Measurements from ENCODE around the gene TPI1. TPM values are rescaled to one million over a fixed set of nuclear protein-coding genes. Genes with fewer than 3 reads are reported as not detected.

TPI1 gene
- total RNA-seq, result 569 and 954 TPM in 2 replicates

GRCh38 chr12:6867413-6868210 lies at the start of gene TPI1:
TSS of gene TPI1 (plus strand) at chr12:6867531. CDS start at chr12:6867567, 36 bp downstream.

GRCh38 chr12:6821591-6822425 lies 45.5 kb upstream of the TPI1 start, which contains the start of gene GPR162:
TSS of gene GPR162 (plus strand) at chr12:6821821. CDS start at chr12:6823899, 2,078 bp downstream.

DNA sequence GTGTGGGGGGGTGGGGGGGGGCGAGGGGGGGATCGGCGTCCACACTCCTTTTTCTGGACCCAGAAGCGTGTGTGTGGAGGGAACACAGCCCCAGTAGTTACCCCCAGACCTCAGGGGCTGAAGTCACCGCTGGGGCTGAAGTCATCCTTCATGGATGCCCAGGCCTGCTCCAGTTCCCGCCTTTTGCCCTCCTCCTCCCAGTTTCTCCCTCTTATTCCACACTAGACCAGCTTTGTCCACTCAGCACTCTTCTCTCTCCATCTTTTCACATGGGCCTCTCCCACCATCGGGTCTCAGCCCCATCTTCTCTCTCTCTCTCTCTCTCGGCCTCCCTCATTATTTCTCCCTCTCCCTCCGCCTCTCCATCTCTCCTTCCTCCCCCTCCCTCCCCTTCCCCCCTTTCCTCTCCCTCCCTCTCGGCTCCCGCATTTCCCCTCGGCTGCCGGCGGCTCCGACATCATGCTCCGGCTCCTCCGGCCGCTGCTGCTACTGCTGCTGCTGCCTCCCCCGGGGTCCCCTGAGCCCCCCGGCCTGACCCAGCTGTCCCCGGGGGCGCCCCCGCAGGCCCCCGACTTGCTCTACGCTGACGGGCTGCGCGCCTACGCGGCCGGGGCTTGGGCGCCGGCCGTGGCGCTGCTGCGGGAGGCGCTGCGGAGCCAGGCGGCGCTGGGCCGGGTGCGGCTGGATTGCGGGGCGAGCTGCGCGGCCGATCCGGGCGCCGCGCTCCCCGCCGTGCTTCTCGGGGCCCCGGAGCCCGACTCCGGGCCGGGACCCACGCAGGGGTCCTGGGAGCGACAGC lies 39.1 kb upstream of the TPI1 start, which contains the start of gene P3H3:
Gene P3H3 (plus strand): TSS at position 426 of the 799 bp plus-strand sequence. CDS start 34 bp downstream, at position 460.

GRCh38 chr12:6840761-6841515 lies 26.4 kb upstream of the TPI1 start, which contains the start of gene GNB3:
TSS of gene GNB3 (plus strand) at chr12:6840925. CDS start at chr12:6841288, 363 bp downstream.

DNA sequence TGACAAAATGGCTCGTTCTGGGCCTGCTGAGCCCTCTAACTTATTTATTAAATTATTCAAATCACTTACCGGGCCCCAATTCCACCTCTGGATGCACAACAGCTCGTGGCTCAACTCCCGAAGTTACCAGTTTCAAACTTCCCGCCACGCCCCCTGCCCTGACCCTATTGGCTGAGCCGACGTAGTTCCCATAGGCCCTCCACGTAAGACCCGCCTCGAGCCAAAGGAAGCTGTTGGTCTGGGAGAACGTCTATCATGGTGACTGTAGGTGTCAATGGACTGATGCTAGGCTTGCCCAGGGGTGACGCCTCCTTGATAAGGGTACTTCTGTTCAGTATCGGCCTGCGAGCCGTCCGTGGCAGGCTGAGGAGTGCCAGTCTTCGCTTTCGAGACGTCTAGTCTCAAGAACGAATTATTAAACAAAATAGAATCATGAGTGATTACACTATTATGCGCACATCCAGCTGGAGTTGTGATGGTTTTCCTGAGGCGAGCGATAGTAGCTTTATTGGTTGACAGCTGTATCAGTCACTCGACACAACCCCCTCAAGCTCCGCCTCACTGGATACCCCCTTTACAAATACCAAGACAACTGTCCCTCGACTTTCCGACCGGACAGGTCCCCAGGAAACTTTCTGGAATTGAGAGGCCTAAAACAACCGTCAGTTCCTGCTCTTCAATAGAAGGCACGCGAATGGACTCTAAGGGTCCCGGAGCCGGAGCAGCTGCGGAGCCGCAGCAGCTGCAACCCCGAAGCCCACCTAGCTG lies 16.0 kb upstream of the TPI1 start, which contains the start of gene CDCA3:
Gene CDCA3 (minus strand): TSS at position 134 of the 768 bp plus-strand sequence. CDS start 334 bp downstream, outside the sequence.

GRCh38 chr12:6851921-6852650 lies 15.2 kb upstream of the TPI1 start, which contains the start of gene USP5:
TSS of gene USP5 (plus strand) at chr12:6852150. CDS start at chr12:6852180, 30 bp downstream.

DNA sequence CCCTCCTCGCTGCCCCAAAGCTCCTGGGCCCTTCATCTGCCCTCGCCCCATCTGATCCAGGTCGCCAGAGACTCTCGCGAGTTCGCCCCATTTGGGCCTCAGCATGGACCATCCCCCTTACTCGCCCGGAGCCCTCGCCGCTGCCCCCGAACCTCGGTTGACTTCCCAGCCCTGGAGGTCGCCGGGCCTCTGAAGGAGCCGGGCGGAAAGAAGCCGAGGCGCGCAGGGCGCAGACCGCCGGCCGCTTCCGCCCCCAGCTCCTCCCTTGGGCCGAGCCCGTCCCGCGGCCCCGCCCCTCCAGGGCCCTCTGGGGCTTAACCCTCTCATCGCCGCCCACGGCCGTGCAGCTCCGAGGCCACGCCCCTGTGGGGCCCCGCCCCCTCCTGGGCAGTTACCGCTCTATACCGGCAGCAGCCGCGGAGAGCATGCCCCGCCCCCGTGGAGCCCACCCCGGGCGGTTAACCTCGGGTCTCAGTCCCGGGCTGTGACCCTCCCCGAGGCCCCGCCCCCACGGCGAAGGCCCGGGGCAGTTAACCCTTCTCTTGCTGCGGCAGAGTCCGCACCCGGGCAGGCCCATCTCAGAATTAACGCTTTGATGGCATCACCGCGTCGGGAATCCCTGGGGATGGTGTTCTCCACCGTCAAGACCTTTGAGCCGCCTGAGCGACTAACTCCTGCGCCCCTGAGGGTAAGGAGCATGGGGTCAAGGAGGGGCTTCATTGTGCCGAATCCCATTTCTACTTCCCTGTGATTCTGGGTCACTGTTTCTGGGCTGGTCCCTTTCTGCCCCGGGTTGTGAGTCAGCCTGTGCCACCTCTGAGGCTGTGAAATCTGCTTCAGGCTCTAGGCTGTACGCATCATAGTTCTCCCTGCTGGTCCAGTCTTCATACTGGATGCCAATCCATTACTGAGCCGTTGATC lies 6.0 kb downstream of the TPI1 start, which contains the start of gene SPSB2:
Gene SPSB2 (minus strand): TSS at position 210 of the 921 bp plus-strand sequence. CDS start 402 bp downstream, outside the sequence.

DNA sequence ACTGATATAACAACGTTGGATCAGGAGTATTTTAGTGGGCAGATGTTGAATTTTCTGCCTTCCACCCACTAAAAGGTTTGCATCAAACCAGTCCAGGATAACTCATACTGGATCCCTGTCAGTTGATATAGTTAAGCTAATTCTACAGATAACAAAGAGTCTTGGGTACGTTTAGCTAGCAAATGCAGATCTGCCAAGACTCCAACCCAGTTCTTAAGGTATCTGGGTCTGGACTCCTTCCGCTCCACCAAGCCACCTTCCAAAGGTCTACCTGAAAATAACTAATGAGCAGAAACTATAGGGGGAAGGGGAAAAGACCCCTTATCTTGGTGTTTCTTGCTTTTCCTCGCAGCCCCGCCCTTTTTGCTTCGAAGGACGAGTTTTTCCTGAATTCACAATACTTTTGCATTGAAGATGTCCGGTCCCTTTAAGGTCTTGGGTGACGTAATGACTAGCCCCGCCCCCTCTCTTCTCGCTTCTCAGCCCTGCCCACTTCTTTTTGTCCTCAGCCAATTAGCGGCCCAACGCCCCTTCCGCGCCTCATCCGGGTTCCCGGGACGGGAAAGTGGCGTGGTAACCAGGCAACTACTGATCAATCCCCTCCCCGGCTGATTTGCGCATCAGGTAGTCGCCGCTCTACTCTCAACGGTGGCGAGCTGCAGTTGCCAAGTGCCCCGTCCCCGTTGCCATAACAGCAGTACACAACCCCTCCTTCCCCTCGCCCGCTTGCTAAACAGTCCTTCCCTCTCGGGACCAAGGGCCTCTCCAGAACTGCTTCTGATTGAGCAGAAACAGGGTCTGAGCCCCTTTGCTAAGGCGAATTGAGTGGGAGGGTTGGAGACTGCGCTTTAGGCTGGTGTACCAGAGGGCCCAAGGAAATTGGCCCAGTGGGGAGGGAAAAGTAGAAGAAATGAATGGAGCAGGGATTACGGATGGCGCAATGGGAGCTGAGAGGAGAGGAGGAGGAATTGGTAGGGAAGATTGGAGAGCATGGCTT lies 37.2 kb downstream of the TPI1 start, which contains the start of gene LRRC23:
Gene LRRC23 (plus strand): TSS at position 543 of the 997 bp plus-strand sequence. CDS start 812 bp downstream, outside the sequence.

GRCh38 chr12:6914246-6914946 lies 47.1 kb downstream of the TPI1 start, which contains the start of gene ENO2:
TSS of gene ENO2 (plus strand) at chr12:6914580. CDS start at chr12:6915833, 1,253 bp downstream.

Other genes starting within 250 kb of the TPI1 start
- 2.1 and 3.0 TPM in 2 replicates for gene LPAR5, start 231.6 kb upstream of the TPI1 start, total RNA-seq
- gene ACRBP, start 220.1 kb upstream of the TPI1 start, total RNA-seq, result 0.49 and 8.7 TPM in 2 replicates
- gene ING4, start 204.4 kb upstream of the TPI1 start, total RNA-seq, result 14.5 and 50.5 TPM in 2 replicates
- gene ZNF384, start 178.2 kb upstream of the TPI1 start, total RNA-seq, result 28.8 and 35.1 TPM in 2 replicates
- 0.16 and 2.9 TPM in 2 replicates for gene PIANP, start 166.7 kb upstream of the TPI1 start, total RNA-seq
- gene COPS7A, start 143.5 kb upstream of the TPI1 start, total RNA-seq, result 68.1 and 78.1 TPM in 2 replicates
- 231 and 260 TPM in 2 replicates for gene MLF2, start 114.4 kb upstream of the TPI1 start, total RNA-seq
- 115 and 146 TPM in 2 replicates for gene PTMS, start 101.2 kb upstream of the TPI1 start, total RNA-seq
- under 0.01 and 0.13 TPM in 2 replicates for gene LAG3, start 95.0 kb upstream of the TPI1 start, total RNA-seq
- 0.33 and 1.3 TPM in 2 replicates for gene CD4, start 78.0 kb upstream of the TPI1 start, total RNA-seq
- 0.33 and 3.7 TPM in 2 replicates for gene GPR162, start 45.7 kb upstream of the TPI1 start, total RNA-seq
- gene P3H3, start 39.1 kb upstream of the TPI1 start, total RNA-seq, result 46.9 and 49.6 TPM in 2 replicates
- 0.51 and 1.5 TPM in 2 replicates for gene GNB3, start 26.6 kb upstream of the TPI1 start, total RNA-seq
- gene CDCA3, start 16.2 kb upstream of the TPI1 start, total RNA-seq, result 7.2 and 171 TPM in 2 replicates
- 62.2 and 84.6 TPM in 2 replicates for gene USP5, start 15.4 kb upstream of the TPI1 start, total RNA-seq
- 13.9 and 18.4 TPM in 2 replicates for gene SPSB2, start 5.8 kb downstream of the TPI1 start, total RNA-seq
- 7.5 and 11.8 TPM in 2 replicates for gene LRRC23, start 37.3 kb downstream of the TPI1 start, total RNA-seq
- 16.0 and 17.5 TPM in 2 replicates for gene ENO2, start 47.0 kb downstream of the TPI1 start, total RNA-seq
- gene ATN1, start 60.4 kb downstream of the TPI1 start, total RNA-seq, result 34.4 and 55.0 TPM in 2 replicates
- not detected in 2 replicates for gene RNU7-1, start 76.3 kb downstream of the TPI1 start, total RNA-seq
- gene C12orf57, start 76.5 kb downstream of the TPI1 start, total RNA-seq, result 147 and 190 TPM in 2 replicates
- gene PTPN6, start 83.8 kb downstream of the TPI1 start, total RNA-seq, result 9.6 and 21.9 TPM in 2 replicates
- 391 and 420 TPM in 2 replicates for gene PHB2, start 103.1 kb downstream of the TPI1 start, total RNA-seq
- 26.1 and 66.8 TPM in 2 replicates for gene EMG1, start 103.4 kb downstream of the TPI1 start, total RNA-seq
- gene LPCAT3, start 150.9 kb downstream of the TPI1 start, total RNA-seq, result 32.1 and 47.4 TPM in 2 replicates
- gene C1S, start 193.2 kb downstream of the TPI1 start, total RNA-seq, result 0.49 and 6.1 TPM in 2 replicates
- 6.5 and 53.5 TPM in 2 replicates for gene C1R, start 224.9 kb downstream of the TPI1 start, total RNA-seq
- gene C1RL, start 241.7 kb downstream of the TPI1 start, total RNA-seq, result 9.9 and 49.9 TPM in 2 replicates